Lower lobe of right lung (tissue), 2 donors: ENCODE measurements around the gene APOA4. TPM values are rescaled to one million over a fixed set of nuclear protein-coding genes. Genes with fewer than 3 reads are reported as not detected.

Experiments
- ATAC-seq, 2 donors: fragments of 200-7000 bp; cut with Tn5 transposase; one replicate each; pipeline ENCODE4 v1.9.1; 2020 to 2022; ENCODE audit warnings: mild to moderate bottlenecking in 2 of 2, moderate library complexity in 2 of 2
- DNase-seq: peaks from one replicate; pipeline ENCODE4 v3.0.0-alpha.2; 2020
- H3K27ac ChIP-seq: fragments of 200-600 bp; one replicate; pipeline ENCODE4 v1.8.0; 2022
- H3K27me3 ChIP-seq: fragments of 200-600 bp; one replicate; pipeline ENCODE4 v1.8.0; 2022; ENCODE audit warnings: low read depth
- H3K36me3 ChIP-seq: fragments of 200-600 bp; one replicate; pipeline ENCODE4 v1.8.0; 2022; ENCODE audit warnings: mild to moderate bottlenecking
- H3K4me1 ChIP-seq: fragments of 200-600 bp; one replicate; pipeline ENCODE4 v1.8.0; 2022
- H3K4me3 ChIP-seq: fragments of 200-600 bp; one replicate; pipeline ENCODE4 v1.8.0; 2022; ENCODE audit warnings: mild to moderate bottlenecking
- H3K9me3 ChIP-seq: fragments of 200-600 bp; one replicate; pipeline ENCODE4 v1.8.0; 2022
- CTCF ChIP-seq: fragments of 200-600 bp; IDR thresholded peaks from one replicate; pipeline ENCODE4 v1.8.0; 2022; ENCODE audit warnings: antibody characterized with exemption, mild to moderate bottlenecking
- intact Hi-C: fragments of 100-400 bp; cut with DNase I; formaldehyde crosslinking; loops from one replicate; pipeline ENCODE4 v1.11.0; 2022
- total RNA-seq: library from RNA; stranded (reverse); fragmentation: NEBNext Ultra II Directional; extraction: Animal tissue kit (Norgen Biotek cat#: 25700); gene quantifications from one replicate; pipeline ENCODE4 v1.2.1, GENCODE V29; 2021
- donor health status: DM: no; HTN: yes; CAD: no; lungs with severe emphysema.

APOA4 gene
- total RNA-seq, 1 donor from 2014 or later = not detected

- Histone ChIP-seq H3K9me3 (no peaks in the 10 kb centered on the region), H3K36me3 (peaks cover 53% of the 10 kb centered on the region), H3K27ac (no peak overlapping the region), H3K27me3 (no peaks in the 10 kb centered on the region), H3K4me1 (peaks cover 31% of the 10 kb centered on the region), H3K4me3 (no peak overlapping the region)
- DNase-seq (no peak), ATAC-seq (no peak)
- no peak for TF ChIP-seq CTCF
- intact Hi-C loops = no loop called here
These were observed 33.3 kb upstream of the APOA4 start for GRCh38 chr11:116856423-116856822.

GRCh38 chr11:116855413-116855812 is 32.3 kb upstream of the APOA4 start:
- ATAC-seq (no peak), DNase-seq (no peak)
- H3K27me3 ChIP-seq = no peaks in the 10 kb centered on the region
- TF ChIP-seq CTCF = no peak
- no peak overlapping the region for H3K4me3 ChIP-seq
- H3K4me1 ChIP-seq = peaks cover 35% of the 10 kb centered on the region
- peaks cover 43% of the 10 kb centered on the region for H3K36me3 ChIP-seq
- H3K27ac ChIP-seq = no peak overlapping the region
- intact Hi-C loops = no loop called here
- no peaks in the 10 kb centered on the region for H3K9me3 ChIP-seq

- intact Hi-C loops = no loop called here
- TF ChIP-seq CTCF = no peak
- peaks cover 35% of the 10 kb centered on the region for H3K36me3 ChIP-seq
- no peak for DNase-seq
- H3K4me1 ChIP-seq = peaks cover 35% of the 10 kb centered on the region
- H3K4me3 ChIP-seq = no peak overlapping the region
- H3K27me3 ChIP-seq = no peaks in the 10 kb centered on the region
- peak overlapping the region; percentile 19 for H3K27ac ChIP-seq
- peak; percentile 76 to 82 for ATAC-seq
- H3K9me3 ChIP-seq = no peaks in the 10 kb centered on the region
These were observed 30.5 kb upstream of the APOA4 start for GRCh38 chr11:116853461-116854073.

GRCh38 chr11:116852261-116853031 is 29.3 kb upstream of the APOA4 start:
- H3K4me1 ChIP-seq = peaks cover 35% of the 10 kb centered on the region
- H3K27ac ChIP-seq = peak overlapping the region; percentile 19
- no peak for TF ChIP-seq CTCF
- H3K36me3 ChIP-seq = peaks cover 35% of the 10 kb centered on the region
- H3K27me3 ChIP-seq = no peaks in the 10 kb centered on the region
- H3K9me3 ChIP-seq = no peaks in the 10 kb centered on the region
- DNase-seq (no peak), ATAC-seq (peak in 1 of 2 donors; percentile 12)
- H3K4me3 ChIP-seq = no peak overlapping the region
- intact Hi-C loops = no loop called here

GRCh38 chr11:116851626-116852025 is 28.5 kb upstream of the APOA4 start:
- ATAC-seq (peak; percentile 52 to 56), DNase-seq (peak; percentile 65)
- intact Hi-C loops = no loop called here
- Histone ChIP-seq H3K27ac (no peak overlapping the region), H3K9me3 (no peaks in the 10 kb centered on the region), H3K4me1 (peaks cover 35% of the 10 kb centered on the region), H3K27me3 (no peaks in the 10 kb centered on the region), H3K4me3 (no peak overlapping the region), H3K36me3 (peaks cover 37% of the 10 kb centered on the region)
- TF ChIP-seq CTCF = no peak
